ENCODE results near the gene NR3C2.
"Not testable (repeated sequence)": the region's sequence is repeated elsewhere in the genome, so short reads cannot be mapped to it uniquely, and the experiment has no call there.

NR3C2 gene

GRCh38 chr4:148094149-148094548, 348.1 kb downstream of the NR3C2 start:
- DNase-seq = no peak

- DNase-seq = no peak
These were observed 349.1 kb downstream of the NR3C2 start for GRCh38 chr4:148093065-148093464.

- DNase-seq = no peak
These were observed 349.7 kb downstream of the NR3C2 start for GRCh38 chr4:148092316-148093014.

GRCh38 chr4:148091896-148092295, 350.3 kb downstream of the NR3C2 start:
- DNase-seq = no peak

GRCh38 chr4:148090503-148091476, 351.4 kb downstream of the NR3C2 start:
- no peak for DNase-seq

GRCh38 chr4:148090029-148090428, 352.2 kb downstream of the NR3C2 start:
- no peak for DNase-seq

GRCh38 chr4:148089624-148090023, 352.6 kb downstream of the NR3C2 start:
- no peak for DNase-seq

- DNase-seq = not testable (repeated sequence)
These were observed 359.1 kb downstream of the NR3C2 start for GRCh38 chr4:148083073-148083472.

GRCh38 chr4:148081745-148082144, 360.5 kb downstream of the NR3C2 start:
- no peak for DNase-seq

GRCh38 chr4:148081267-148081666, 360.9 kb downstream of the NR3C2 start:
- no peak for DNase-seq

GRCh38 chr4:148079961-148080360, 362.3 kb downstream of the NR3C2 start:
- DNase-seq = no peak

GRCh38 chr4:148078061-148078460, 364.2 kb downstream of the NR3C2 start:
- DNase-seq = no peak

GRCh38 chr4:148077581-148077980, 364.6 kb downstream of the NR3C2 start:
- DNase-seq = no peak

- no peak for DNase-seq
These were observed 365.2 kb downstream of the NR3C2 start for GRCh38 chr4:148076964-148077363.

GRCh38 chr4:148075438-148075837, 366.8 kb downstream of the NR3C2 start:
- DNase-seq = no peak

- DNase-seq = no peak
These were observed 367.8 kb downstream of the NR3C2 start for GRCh38 chr4:148074462-148074861.

- no peak for DNase-seq
These were observed 368.9 kb downstream of the NR3C2 start for GRCh38 chr4:148073349-148073748.

- no peak for DNase-seq
These were observed 369.4 kb downstream of the NR3C2 start for GRCh38 chr4:148072789-148073188.

GRCh38 chr4:148071009-148071408, 371.2 kb downstream of the NR3C2 start:
- DNase-seq = no peak

GRCh38 chr4:148069895-148070178, 372.4 kb downstream of the NR3C2 start:
- no peak for DNase-seq

- DNase-seq = no peak
These were observed 372.9 kb downstream of the NR3C2 start for GRCh38 chr4:148069086-148069894.

GRCh38 chr4:148068065-148068911, 373.9 kb downstream of the NR3C2 start:
- DNase-seq = no peak

Measured in activated effector memory CD4-positive, alpha-beta T cell treated with Interleukin-2 at 50 U/mL for 16 hours (primary cell).